Endometrial microvascular endothelial cells (primary cell): ENCODE results near the gene NSMF. TPM values are rescaled to one million over a fixed set of nuclear protein-coding genes. Genes with fewer than 3 reads are reported as not detected.
"Not testable (repeated sequence)": the region's sequence is repeated elsewhere in the genome, so short reads cannot be mapped to it uniquely, and the experiment has no call there.

Experiments used
- in situ Hi-C: cut with HindIII; loops from 2 replicates; pipeline ENCODE4 v1.10.0; 2017; ENCODE audit warnings: low sequenced_read_pairs, low pct_unique_long_range_greater_than_20kb; ENCODE audit errors: inconsistent ontology term
- total RNA-seq: library from RNA; depleted of rRNA; stranded (reverse); fragments of >200 nt; gene quantifications from one replicate; pipeline ENCODE4 v1.2.3, GENCODE V29; 2015; ENCODE audit errors: inconsistent ontology term

Gene NSMF
- total RNA-seq, 1 donor from 2014 or later = 43.8 TPM

GRCh38 chr9:137478962-137479861 is 20.1 kb upstream of the NSMF start:
- in situ Hi-C loops = no loop called here

GRCh38 chr9:137478613-137478961 is 19.5 kb upstream of the NSMF start:
- in situ Hi-C loops = no loop called here

- in situ Hi-C loops = no loop called here
Observed at GRCh38 chr9:137477778-137478612, 18.9 kb upstream of the NSMF start.

- in situ Hi-C loops = no loop called here
Observed at GRCh38 chr9:137476856-137477255, 17.7 kb upstream of the NSMF start.

GRCh38 chr9:137475666-137476065 is 16.5 kb upstream of the NSMF start:
- in situ Hi-C loops = no loop called here

- in situ Hi-C loops = no loop called here
Observed at GRCh38 chr9:137474271-137474670, 15.1 kb upstream of the NSMF start.

- in situ Hi-C loops = no loop called here
Observed at GRCh38 chr9:137470785-137471184, 11.7 kb upstream of the NSMF start.

GRCh38 chr9:137467896-137468295 is 8.8 kb upstream of the NSMF start:
- in situ Hi-C loops = no loop called here

GRCh38 chr9:137467161-137467581 is 8.0 kb upstream of the NSMF start:
- in situ Hi-C loops = no loop called here

- in situ Hi-C loops = not testable (repeated sequence)
Observed at GRCh38 chr9:137466389-137467085, 7.4 kb upstream of the NSMF start.

- in situ Hi-C loops = no loop called here
Observed at GRCh38 chr9:137465720-137466388, 6.7 kb upstream of the NSMF start.

GRCh38 chr9:137465000-137465719 is 6.0 kb upstream of the NSMF start:
- in situ Hi-C loops = no loop called here

- in situ Hi-C loops = no loop called here
Observed at GRCh38 chr9:137464291-137464999, 5.3 kb upstream of the NSMF start.

GRCh38 chr9:137463931-137464290 is 4.8 kb upstream of the NSMF start:
- in situ Hi-C loops = no loop called here

- in situ Hi-C loops = no loop called here
Observed at GRCh38 chr9:137462986-137463930, 4.1 kb upstream of the NSMF start.

GRCh38 chr9:137462396-137462985 is 3.4 kb upstream of the NSMF start:
- in situ Hi-C loops = no loop called here
